Measurements from ENCODE around the gene GJB5. TPM values are rescaled to one million over a fixed set of nuclear protein-coding genes. Genes with fewer than 3 reads are reported as not detected.

The GJB5 gene
- total and polyA plus RNA-seq, 2 of the 8 experiments (the other 6 are each of a cell fraction or from before 2014, with no cell fraction given): 0.86 to 3.1 TPM

DNA sequence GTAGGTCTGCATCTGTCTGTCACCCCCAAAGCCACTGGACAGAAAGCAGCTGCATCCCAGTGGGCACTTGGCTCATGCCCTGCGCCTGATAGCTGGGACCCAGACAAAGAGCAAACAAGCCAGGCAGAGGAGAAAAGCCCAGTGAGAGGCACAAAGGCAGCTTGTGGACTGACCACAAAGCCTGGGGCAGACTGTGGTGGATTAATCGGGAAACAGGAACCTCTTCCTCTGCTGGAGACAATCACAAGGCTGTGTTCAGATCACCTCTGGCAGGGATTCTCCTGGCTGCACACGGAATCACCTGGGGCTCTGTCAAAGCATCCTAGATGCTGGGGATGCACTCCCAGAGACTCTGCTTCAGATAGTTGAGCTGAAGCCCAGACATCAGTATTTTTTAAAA is 15.2 kb upstream of the GJB5 start (continued):
- TF ChIP-seq, protein P1, sequence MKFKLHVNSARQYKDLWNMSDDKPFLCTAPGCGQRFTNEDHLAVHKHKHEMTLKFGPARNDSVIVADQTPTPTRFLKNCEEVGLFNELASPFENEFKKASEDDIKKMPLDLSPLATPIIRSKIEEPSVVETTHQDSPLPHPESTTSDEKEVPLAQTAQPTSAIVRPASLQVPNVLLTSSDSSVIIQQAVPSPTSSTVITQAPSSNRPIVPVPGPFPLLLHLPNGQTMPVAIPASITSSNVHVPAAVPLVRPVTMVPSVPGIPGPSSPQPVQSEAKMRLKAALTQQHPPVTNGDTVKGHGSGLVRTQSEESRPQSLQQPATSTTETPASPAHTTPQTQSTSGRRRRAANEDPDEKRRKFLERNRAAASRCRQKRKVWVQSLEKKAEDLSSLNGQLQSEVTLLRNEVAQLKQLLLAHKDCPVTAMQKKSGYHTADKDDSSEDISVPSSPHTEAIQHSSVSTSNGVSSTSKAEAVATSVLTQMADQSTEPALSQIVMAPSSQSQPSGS (IDR thresholded peaks at IDR 0.05; ENCODE audit: low read length): no peak
- TF ChIP-seq KDM5A (IDR thresholded peaks at IDR 0.05; ENCODE audit: low read length): no peak
- no peak for TF ChIP-seq SAP30 (IDR thresholded peaks at IDR 0.05; ENCODE audit: insufficient read depth, insufficient replicate concordance, low read length)
- TF ChIP-seq TCF12 (IDR thresholded peaks at IDR 0.05; ENCODE audit: low read depth, low read length): no peak
- TF ChIP-seq RAD21 (IDR thresholded peaks at IDR 0.05 in 1 of 2, conservative IDR thresholded peaks at IDR 0.05 in 1 of 2; ENCODE audit: low read depth in 2 of 2, low read length in 2 of 2): no peak
- TF ChIP-seq BACH1 (IDR thresholded peaks at IDR 0.05; ENCODE audit: low read length): no peak
- TF ChIP-seq, protein P2, sequence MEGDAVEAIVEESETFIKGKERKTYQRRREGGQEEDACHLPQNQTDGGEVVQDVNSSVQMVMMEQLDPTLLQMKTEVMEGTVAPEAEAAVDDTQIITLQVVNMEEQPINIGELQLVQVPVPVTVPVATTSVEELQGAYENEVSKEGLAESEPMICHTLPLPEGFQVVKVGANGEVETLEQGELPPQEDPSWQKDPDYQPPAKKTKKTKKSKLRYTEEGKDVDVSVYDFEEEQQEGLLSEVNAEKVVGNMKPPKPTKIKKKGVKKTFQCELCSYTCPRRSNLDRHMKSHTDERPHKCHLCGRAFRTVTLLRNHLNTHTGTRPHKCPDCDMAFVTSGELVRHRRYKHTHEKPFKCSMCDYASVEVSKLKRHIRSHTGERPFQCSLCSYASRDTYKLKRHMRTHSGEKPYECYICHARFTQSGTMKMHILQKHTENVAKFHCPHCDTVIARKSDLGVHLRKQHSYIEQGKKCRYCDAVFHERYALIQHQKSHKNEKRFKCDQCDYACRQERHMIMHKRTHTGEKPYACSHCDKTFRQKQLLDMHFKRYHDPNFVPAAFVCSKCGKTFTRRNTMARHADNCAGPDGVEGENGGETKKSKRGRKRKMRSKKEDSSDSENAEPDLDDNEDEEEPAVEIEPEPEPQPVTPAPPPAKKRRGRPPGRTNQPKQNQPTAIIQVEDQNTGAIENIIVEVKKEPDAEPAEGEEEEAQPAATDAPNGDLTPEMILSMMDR (IDR thresholded peaks at IDR 0.05; ENCODE audit: control extremely low read depth in 1 of 3, insufficient read depth in 1 of 3, low read depth in 1 of 3, low read length in 3 of 3): no peak

Data from H1 (cell line).